HG03064 (cell line): ENCODE results near the gene BTBD9.

Source experiments
- ATAC-seq: cut with Tn5 transposase; IDR thresholded peaks from one replicate; pipeline ENCODE4 v1.9.1; 2021; ENCODE audit warnings: low read depth; ENCODE audit not compliant: unreplicated experiment

BTBD9 gene

GRCh38 chr6:38316099-38316868, 323.4 kb downstream of the BTBD9 start:
- peak; percentile 51 for ATAC-seq

- ATAC-seq, result no peak
Observed at GRCh38 chr6:38311201-38311600, 328.5 kb downstream of the BTBD9 start.

- ATAC-seq, result no peak
Observed at GRCh38 chr6:38310061-38310460, 329.7 kb downstream of the BTBD9 start.

- ATAC-seq, result no peak
Observed at GRCh38 chr6:38307740-38308139, 332.0 kb downstream of the BTBD9 start.

- peak; percentile 53 for ATAC-seq
Observed at GRCh38 chr6:38306931-38307330, 332.8 kb downstream of the BTBD9 start.

GRCh38 chr6:38305995-38306681, 333.6 kb downstream of the BTBD9 start:
- ATAC-seq, result peak; percentile 70

- ATAC-seq, result no peak
Observed at GRCh38 chr6:38302838-38303237, 336.9 kb downstream of the BTBD9 start.

GRCh38 chr6:38302081-38302480, 337.6 kb downstream of the BTBD9 start:
- no peak for ATAC-seq

- no peak for ATAC-seq
Observed at GRCh38 chr6:38290133-38290799, 349.5 kb downstream of the BTBD9 start.

GRCh38 chr6:38287487-38287886, 352.2 kb downstream of the BTBD9 start:
- ATAC-seq, result no peak

- no peak for ATAC-seq
Observed at GRCh38 chr6:38284802-38285394, 354.8 kb downstream of the BTBD9 start.

GRCh38 chr6:38283734-38284362, 355.9 kb downstream of the BTBD9 start:
- no peak for ATAC-seq

- ATAC-seq, result no peak
Observed at GRCh38 chr6:38282911-38283310, 356.8 kb downstream of the BTBD9 start.

GRCh38 chr6:38281126-38281525, 358.6 kb downstream of the BTBD9 start:
- ATAC-seq, result no peak

- ATAC-seq, result no peak
Observed at GRCh38 chr6:38279963-38280588, 359.7 kb downstream of the BTBD9 start.

GRCh38 chr6:38279423-38279822, 360.3 kb downstream of the BTBD9 start:
- ATAC-seq, result no peak

- ATAC-seq, result no peak
Observed at GRCh38 chr6:38273325-38273724, 366.4 kb downstream of the BTBD9 start.

GRCh38 chr6:38272222-38272621, 367.5 kb downstream of the BTBD9 start:
- ATAC-seq, result no peak

- no peak for ATAC-seq
Observed at GRCh38 chr6:38271081-38271480, 368.6 kb downstream of the BTBD9 start.

GRCh38 chr6:38270367-38270766, 369.4 kb downstream of the BTBD9 start:
- no peak for ATAC-seq
